Measurements from ENCODE around the gene RFC4. TPM values are rescaled to one million over a fixed set of nuclear protein-coding genes. Genes with fewer than 3 reads are reported as not detected.

RFC4 gene
- total and polyA plus RNA-seq, 2 of the 13 experiments (the other 11 are each of a cell fraction or from before 2014, with no cell fraction given), result 18.5 to 103 TPM

DNA sequence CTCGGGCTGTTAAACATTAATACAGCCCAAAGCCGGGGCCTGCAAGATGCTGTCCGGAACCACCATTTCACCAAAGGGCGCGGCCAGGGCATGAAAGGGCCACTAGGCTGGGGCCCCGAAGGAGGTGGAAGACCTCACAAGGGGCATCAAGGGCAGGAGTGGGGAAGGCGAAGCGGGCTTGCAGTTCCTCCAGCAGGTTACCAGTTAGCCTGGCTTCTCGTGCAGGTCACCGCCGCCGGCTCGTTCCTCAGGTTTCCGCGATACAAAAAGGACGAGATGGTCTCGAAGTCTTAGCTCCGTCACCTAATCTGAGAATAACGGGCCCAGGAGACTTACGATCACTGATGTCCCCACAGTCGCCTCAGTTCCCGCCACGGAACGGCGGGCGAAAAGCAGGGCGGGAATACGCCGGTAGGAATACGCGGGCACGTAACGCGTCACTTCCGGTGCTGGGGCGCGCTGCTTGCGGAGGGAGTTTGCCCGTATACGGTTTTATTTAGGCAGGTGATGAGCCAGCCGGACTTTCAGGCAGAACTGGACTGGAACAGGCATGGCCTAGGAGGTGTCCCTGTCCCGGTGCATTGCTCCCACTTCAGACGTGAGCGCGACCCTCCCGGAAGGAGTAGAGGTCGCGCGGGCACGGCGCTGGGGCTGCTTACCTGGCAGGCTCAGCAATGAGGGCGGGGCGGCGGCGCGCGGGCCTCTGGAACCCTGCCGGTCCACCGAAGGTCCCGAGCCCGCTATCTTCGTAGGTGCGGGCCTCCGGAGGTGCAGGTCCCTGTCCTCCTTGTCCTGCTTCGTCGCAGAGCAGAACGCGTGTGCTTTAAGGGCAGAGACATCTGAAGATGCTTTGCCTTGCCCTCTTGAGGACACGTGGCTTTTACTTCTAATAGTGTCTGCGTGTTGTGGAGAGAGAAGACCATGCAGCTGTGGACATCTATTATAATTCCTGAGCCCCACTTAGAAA is at the start of gene RFC4 (continued):
- TF ChIP-seq ZNF367 (CRISPR knock-in tag; IDR thresholded peaks at IDR 0.05; ENCODE audit: borderline replicate concordance) (no peak), ZNF224 (CRISPR knock-in tag; IDR thresholded peaks at IDR 0.05) (peak; percentile 91; the same call in 1 of the 2 replicates), NR0B2 (CRISPR knock-in tag; IDR thresholded peaks at IDR 0.05) (peak; percentile 95), JUN (CRISPR knock-in tag; IDR thresholded peaks at IDR 0.05) (no peak; the same call in 1 of the 2 replicates), KLF9 (CRISPR knock-in tag; IDR thresholded peaks at IDR 0.05; ENCODE audit: low read depth) (peak; percentile 31; the same call in 1 of the 2 replicates), DZIP1 (CRISPR knock-in tag; IDR thresholded peaks at IDR 0.05) (peak; percentile 77; the same call in 1 of the 2 replicates), DMAP1 (CRISPR knock-in tag; IDR thresholded peaks at IDR 0.05) (peak; percentile 93)
- TF ChIP-seq, protein P1, sequence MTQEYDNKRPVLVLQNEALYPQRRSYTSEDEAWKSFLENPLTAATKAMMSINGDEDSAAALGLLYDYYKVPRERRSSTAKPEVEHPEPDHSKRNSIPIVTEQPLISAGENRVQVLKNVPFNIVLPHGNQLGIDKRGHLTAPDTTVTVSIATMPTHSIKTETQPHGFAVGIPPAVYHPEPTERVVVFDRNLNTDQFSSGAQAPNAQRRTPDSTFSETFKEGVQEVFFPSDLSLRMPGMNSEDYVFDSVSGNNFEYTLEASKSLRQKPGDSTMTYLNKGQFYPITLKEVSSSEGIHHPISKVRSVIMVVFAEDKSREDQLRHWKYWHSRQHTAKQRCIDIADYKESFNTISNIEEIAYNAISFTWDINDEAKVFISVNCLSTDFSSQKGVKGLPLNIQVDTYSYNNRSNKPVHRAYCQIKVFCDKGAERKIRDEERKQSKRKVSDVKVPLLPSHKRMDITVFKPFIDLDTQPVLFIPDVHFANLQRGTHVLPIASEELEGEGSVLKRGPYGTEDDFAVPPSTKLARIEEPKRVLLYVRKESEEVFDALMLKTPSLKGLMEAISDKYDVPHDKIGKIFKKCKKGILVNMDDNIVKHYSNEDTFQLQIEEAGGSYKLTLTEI (CRISPR knock-in tag; conservative IDR thresholded peaks at IDR 0.05), result no peak

All from HepG2 (cell line).